ENCODE data around the gene PRRX2. TPM values are rescaled to one million over a fixed set of nuclear protein-coding genes. Genes with fewer than 3 reads are reported as not detected.

PRRX2 gene
- total RNA-seq: 0.14 and 3.7 TPM in 2 replicates

GRCh38 chr9:129665389-129665775 lies at the start of gene PRRX2:
Gene PRRX2 (plus strand): TSS chr9:129665647. CDS start chr9:129665868, 221 bp downstream.

GRCh38 chr9:129620669-129621295 lies 44.7 kb upstream of the PRRX2 start, which contains the start of gene C9orf50:
Gene C9orf50 (minus strand): TSS chr9:129621101. CDS start chr9:129620574, 527 bp downstream.

GRCh38 chr9:129626079-129626624 lies 39.3 kb upstream of the PRRX2 start, which contains the start of gene NTMT1:
Gene NTMT1 (plus strand): TSS chr9:129626163. CDS start chr9:129632704, 6,541 bp downstream.

GRCh38 chr9:129641750-129642585 lies 23.5 kb upstream of the PRRX2 start, which contains the start of gene ASB6:
Gene ASB6 (minus strand): TSS chr9:129642151. CDS start chr9:129641999, 152 bp downstream.

GRCh38 chr9:129752900-129753729 lies 87.7 kb downstream of the PRRX2 start, which contains the start of gene PTGES:
Gene PTGES (minus strand): TSS chr9:129753042. CDS start chr9:129753012, 30 bp downstream.

Other genes with a start within 250 kb of the PRRX2 start
- gene C9orf50, start 44.5 kb upstream of the PRRX2 start, total RNA-seq: not detected in 2 replicates
- 29.1 and 44.7 TPM in 2 replicates for gene NTMT1, start 39.5 kb upstream of the PRRX2 start, total RNA-seq
- 21.0 and 26.3 TPM in 2 replicates for gene ASB6, start 23.5 kb upstream of the PRRX2 start, total RNA-seq
- 3.9 and 138 TPM in 2 replicates for gene PTGES, start 87.4 kb downstream of the PRRX2 start, total RNA-seq
- gene TOR1B, start 137.5 kb downstream of the PRRX2 start, total RNA-seq: 29.1 and 42.4 TPM in 2 replicates
- 51.6 and 69.1 TPM in 2 replicates for gene TOR1A, start 158.5 kb downstream of the PRRX2 start, total RNA-seq
- 30.0 and 32.5 TPM in 2 replicates for gene C9orf78, start 169.6 kb downstream of the PRRX2 start, total RNA-seq
- gene USP20, start 169.8 kb downstream of the PRRX2 start, total RNA-seq: 13.3 and 13.9 TPM in 2 replicates

Data from placental pericyte (primary cell).